K562 (cell line): Measurements from ENCODE around the gene HAPLN2. TPM values are rescaled to one million over a fixed set of nuclear protein-coding genes. Genes with fewer than 3 reads are reported as not detected.

Experiments
- DNMT1 ChIP-seq: fragments of 450-650 bp; IDR thresholded peaks from 2 replicates; pipeline ENCODE4 v1.6.1; 2016; ENCODE audit warnings: antibody characterized with exemption, mild to moderate bottlenecking
- FOXJ3 ChIP-seq: sonication (generic); formaldehyde crosslinking; IDR thresholded peaks from 2 replicates; pipeline ENCODE4 v1.4.0; 2020; ENCODE audit warnings: mild to moderate bottlenecking, missing genetic modification reagents
- SAFB2 ChIP-seq: fragments of 200-400 bp; formaldehyde crosslinking; IDR thresholded peaks from 2 replicates; pipeline ENCODE4 v1.6.1; 2018; ENCODE audit warnings: borderline replicate concordance, low read length, low read depth, moderate library complexity; ENCODE audit not compliant: severe bottlenecking
- polyA plus RNA-seq, 8 experiments: library from polyadenylated mRNA; depleted of rRNA in 4 of 8; stranded (reverse) in 5 of 8; unstranded in 3 of 8; fragments of >200 nt; fragmentation: Nextera tagmentation in 2 of 8; fragmentation: Illumina TruSeq in 1 of 8; extraction: Ambion mirVana in 2 of 8; extraction: Trizol in 1 of 8; gene quantifications; 2 replicates each; pipeline versions ENCODE4 v1.2.1 to v1.2.3, GENCODE V29; 2011 to 2014; ENCODE audit warnings: inconsistent platforms in 1 of 8, missing spikeins in 1 of 8
- total RNA-seq, 7 experiments: library from RNA; depleted of rRNA in 6 of 7; stranded (reverse); fragments of >200 nt in 6 of 7; fragmentation: Illumina TruSeq in 2 of 7; extraction: Trizol in 2 of 7; gene quantifications; 2 replicates each; pipeline versions ENCODE4 v1.2.1 to v1.2.3, GENCODE V29; 2011 to 2021; ENCODE audit warnings: low replicate concordance in 1 of 7
- TF ChIP-seq, protein P1 (sequence below): fragments of 450-650 bp; IDR thresholded peaks from 2 replicates; pipeline ENCODE4 v1.6.1; 2016; ENCODE audit warnings: mild to moderate bottlenecking, moderate library complexity
- TF ChIP-seq, protein P2 (sequence below): fragments of 450-650 bp; IDR thresholded peaks from 2 replicates; pipeline ENCODE4 v1.6.1; 2018; ENCODE audit warnings: mild to moderate bottlenecking, low read depth; ENCODE audit not compliant: partially characterized antibody
- TF ChIP-seq, protein P3 (sequence below): fragments of 250-450 bp; sonication (Bioruptor Pico); IDR thresholded peaks from 2 replicates; pipeline ENCODE4 v1.8.0; 2021; ENCODE audit warnings: borderline replicate concordance, mild to moderate bottlenecking, moderate library complexity; ENCODE audit not compliant: poor library complexity, severe bottlenecking
- TF ChIP-seq, protein P4 (sequence below): sonication (generic); formaldehyde crosslinking; IDR thresholded peaks from 2 replicates; pipeline ENCODE4 v1.8.0; 2022; ENCODE audit warnings: missing genetic modification reagents, mild to moderate bottlenecking, borderline replicate concordance
- TF ChIP-seq, protein P5 (sequence below): sonication (generic); formaldehyde crosslinking; IDR thresholded peaks from 2 replicates; pipeline ENCODE4 v1.8.1; 2022; ENCODE audit warnings: missing genetic modification reagents

The HAPLN2 gene
- total and polyA plus RNA-seq, 9 of the 15 experiments (the other 6 are each of a cell fraction or from before 2014, with no cell fraction given) = 0.14 to 5.2 (median 3.8) TPM; not detected in 4

DNA sequence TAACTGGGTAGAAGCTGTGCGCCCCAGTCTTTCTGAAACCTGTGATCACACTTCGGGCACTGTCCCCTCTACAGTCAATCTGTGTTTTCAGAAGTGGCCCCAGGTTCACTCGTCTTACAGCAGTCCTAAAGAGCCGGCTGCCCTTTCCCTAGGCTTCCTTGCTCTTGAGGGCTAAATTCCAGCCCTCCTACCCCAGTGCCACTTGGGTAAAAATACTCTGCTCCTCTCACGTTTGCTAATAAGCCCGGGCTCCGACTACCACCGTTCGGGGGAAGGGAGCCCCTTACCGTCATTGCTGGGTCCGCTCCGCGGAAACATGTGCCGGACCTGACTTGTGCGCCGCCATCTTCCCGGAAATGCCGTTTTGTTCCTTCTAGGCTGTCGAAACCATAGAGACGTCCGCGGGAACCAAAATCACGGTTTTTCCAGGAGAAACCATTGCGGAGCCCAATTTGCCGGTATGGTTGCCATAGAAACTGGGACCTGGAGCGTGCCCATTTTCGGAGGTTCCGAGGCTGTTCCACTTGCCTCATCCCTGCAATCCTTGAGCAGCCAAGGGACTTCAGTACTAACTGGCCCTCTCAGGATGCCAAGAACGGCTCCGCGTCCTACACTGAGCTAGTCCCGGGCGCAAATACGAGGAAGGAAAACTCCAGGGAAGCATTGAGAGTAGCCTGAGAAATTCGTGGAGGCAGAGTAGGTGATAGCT, 17.9 kb upstream of the HAPLN2 start, which contains the start of gene GPATCH4 (continued):
- TF ChIP-seq, protein P1, sequence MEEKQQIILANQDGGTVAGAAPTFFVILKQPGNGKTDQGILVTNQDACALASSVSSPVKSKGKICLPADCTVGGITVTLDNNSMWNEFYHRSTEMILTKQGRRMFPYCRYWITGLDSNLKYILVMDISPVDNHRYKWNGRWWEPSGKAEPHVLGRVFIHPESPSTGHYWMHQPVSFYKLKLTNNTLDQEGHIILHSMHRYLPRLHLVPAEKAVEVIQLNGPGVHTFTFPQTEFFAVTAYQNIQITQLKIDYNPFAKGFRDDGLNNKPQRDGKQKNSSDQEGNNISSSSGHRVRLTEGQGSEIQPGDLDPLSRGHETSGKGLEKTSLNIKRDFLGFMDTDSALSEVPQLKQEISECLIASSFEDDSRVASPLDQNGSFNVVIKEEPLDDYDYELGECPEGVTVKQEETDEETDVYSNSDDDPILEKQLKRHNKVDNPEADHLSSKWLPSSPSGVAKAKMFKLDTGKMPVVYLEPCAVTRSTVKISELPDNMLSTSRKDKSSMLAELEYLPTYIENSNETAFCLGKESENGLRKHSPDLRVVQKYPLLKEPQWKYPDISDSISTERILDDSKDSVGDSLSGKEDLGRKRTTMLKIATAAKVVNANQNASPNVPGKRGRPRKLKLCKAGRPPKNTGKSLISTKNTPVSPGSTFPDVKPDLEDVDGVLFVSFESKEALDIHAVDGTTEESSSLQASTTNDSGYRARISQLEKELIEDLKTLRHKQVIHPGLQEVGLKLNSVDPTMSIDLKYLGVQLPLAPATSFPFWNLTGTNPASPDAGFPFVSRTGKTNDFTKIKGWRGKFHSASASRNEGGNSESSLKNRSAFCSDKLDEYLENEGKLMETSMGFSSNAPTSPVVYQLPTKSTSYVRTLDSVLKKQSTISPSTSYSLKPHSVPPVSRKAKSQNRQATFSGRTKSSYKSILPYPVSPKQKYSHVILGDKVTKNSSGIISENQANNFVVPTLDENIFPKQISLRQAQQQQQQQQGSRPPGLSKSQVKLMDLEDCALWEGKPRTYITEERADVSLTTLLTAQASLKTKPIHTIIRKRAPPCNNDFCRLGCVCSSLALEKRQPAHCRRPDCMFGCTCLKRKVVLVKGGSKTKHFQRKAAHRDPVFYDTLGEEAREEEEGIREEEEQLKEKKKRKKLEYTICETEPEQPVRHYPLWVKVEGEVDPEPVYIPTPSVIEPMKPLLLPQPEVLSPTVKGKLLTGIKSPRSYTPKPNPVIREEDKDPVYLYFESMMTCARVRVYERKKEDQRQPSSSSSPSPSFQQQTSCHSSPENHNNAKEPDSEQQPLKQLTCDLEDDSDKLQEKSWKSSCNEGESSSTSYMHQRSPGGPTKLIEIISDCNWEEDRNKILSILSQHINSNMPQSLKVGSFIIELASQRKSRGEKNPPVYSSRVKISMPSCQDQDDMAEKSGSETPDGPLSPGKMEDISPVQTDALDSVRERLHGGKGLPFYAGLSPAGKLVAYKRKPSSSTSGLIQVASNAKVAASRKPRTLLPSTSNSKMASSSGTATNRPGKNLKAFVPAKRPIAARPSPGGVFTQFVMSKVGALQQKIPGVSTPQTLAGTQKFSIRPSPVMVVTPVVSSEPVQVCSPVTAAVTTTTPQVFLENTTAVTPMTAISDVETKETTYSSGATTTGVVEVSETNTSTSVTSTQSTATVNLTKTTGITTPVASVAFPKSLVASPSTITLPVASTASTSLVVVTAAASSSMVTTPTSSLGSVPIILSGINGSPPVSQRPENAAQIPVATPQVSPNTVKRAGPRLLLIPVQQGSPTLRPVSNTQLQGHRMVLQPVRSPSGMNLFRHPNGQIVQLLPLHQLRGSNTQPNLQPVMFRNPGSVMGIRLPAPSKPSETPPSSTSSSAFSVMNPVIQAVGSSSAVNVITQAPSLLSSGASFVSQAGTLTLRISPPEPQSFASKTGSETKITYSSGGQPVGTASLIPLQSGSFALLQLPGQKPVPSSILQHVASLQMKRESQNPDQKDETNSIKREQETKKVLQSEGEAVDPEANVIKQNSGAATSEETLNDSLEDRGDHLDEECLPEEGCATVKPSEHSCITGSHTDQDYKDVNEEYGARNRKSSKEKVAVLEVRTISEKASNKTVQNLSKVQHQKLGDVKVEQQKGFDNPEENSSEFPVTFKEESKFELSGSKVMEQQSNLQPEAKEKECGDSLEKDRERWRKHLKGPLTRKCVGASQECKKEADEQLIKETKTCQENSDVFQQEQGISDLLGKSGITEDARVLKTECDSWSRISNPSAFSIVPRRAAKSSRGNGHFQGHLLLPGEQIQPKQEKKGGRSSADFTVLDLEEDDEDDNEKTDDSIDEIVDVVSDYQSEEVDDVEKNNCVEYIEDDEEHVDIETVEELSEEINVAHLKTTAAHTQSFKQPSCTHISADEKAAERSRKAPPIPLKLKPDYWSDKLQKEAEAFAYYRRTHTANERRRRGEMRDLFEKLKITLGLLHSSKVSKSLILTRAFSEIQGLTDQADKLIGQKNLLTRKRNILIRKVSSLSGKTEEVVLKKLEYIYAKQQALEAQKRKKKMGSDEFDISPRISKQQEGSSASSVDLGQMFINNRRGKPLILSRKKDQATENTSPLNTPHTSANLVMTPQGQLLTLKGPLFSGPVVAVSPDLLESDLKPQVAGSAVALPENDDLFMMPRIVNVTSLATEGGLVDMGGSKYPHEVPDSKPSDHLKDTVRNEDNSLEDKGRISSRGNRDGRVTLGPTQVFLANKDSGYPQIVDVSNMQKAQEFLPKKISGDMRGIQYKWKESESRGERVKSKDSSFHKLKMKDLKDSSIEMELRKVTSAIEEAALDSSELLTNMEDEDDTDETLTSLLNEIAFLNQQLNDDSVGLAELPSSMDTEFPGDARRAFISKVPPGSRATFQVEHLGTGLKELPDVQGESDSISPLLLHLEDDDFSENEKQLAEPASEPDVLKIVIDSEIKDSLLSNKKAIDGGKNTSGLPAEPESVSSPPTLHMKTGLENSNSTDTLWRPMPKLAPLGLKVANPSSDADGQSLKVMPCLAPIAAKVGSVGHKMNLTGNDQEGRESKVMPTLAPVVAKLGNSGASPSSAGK = no peak; the same call in 1 of the 2 replicates
- TF ChIP-seq DNMT1 (no peak), SAFB2 (no peak), FOXJ3 (no peak)
- TF ChIP-seq, protein P2, sequence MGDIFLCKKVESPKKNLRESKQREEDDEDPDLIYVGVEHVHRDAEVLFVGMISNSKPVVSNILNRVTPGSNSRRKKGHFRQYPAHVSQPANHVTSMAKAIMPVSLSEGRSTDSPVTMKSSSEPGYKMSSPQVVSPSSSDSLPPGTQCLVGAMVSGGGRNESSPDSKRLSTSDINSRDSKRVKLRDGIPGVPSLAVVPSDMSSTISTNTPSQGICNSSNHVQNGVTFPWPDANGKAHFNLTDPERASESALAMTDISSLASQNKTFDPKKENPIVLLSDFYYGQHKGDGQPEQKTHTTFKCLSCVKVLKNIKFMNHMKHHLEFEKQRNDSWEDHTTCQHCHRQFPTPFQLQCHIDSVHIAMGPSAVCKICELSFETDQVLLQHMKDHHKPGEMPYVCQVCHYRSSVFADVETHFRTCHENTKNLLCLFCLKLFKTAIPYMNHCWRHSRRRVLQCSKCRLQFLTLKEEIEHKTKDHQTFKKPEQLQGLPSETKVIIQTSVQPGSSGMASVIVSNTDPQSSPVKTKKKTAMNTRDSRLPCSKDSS = no peak
- TF ChIP-seq, protein P3, sequence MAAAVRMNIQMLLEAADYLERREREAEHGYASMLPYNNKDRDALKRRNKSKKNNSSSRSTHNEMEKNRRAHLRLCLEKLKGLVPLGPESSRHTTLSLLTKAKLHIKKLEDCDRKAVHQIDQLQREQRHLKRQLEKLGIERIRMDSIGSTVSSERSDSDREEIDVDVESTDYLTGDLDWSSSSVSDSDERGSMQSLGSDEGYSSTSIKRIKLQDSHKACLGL (CRISPR knock-in tag) = peak; percentile 99
- TF ChIP-seq, protein P4, sequence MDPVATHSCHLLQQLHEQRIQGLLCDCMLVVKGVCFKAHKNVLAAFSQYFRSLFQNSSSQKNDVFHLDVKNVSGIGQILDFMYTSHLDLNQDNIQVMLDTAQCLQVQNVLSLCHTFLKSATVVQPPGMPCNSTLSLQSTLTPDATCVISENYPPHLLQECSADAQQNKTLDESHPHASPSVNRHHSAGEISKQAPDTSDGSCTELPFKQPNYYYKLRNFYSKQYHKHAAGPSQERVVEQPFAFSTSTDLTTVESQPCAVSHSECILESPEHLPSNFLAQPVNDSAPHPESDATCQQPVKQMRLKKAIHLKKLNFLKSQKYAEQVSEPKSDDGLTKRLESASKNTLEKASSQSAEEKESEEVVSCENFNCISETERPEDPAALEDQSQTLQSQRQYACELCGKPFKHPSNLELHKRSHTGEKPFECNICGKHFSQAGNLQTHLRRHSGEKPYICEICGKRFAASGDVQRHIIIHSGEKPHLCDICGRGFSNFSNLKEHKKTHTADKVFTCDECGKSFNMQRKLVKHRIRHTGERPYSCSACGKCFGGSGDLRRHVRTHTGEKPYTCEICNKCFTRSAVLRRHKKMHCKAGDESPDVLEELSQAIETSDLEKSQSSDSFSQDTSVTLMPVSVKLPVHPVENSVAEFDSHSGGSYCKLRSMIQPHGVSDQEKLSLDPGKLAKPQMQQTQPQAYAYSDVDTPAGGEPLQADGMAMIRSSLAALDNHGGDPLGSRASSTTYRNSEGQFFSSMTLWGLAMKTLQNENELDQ (CRISPR knock-in tag) = no peak
- TF ChIP-seq, protein P5, sequence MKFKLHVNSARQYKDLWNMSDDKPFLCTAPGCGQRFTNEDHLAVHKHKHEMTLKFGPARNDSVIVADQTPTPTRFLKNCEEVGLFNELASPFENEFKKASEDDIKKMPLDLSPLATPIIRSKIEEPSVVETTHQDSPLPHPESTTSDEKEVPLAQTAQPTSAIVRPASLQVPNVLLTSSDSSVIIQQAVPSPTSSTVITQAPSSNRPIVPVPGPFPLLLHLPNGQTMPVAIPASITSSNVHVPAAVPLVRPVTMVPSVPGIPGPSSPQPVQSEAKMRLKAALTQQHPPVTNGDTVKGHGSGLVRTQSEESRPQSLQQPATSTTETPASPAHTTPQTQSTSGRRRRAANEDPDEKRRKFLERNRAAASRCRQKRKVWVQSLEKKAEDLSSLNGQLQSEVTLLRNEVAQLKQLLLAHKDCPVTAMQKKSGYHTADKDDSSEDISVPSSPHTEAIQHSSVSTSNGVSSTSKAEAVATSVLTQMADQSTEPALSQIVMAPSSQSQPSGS (CRISPR knock-in tag) = no peak
